Endothelial cell of umbilical vein (primary cell): ENCODE data around the gene SLC25A30. TPM values are rescaled to one million over a fixed set of nuclear protein-coding genes. Genes with fewer than 3 reads are reported as not detected.

Experiments used
- BruUV-seq: library from RNA; stranded (reverse); fragments of 400-500 nt; replicated peaks from 2 replicates; lab custom pipeline; 2021; lab: Mats Ljungman, UMichigan
- CTCF ChIA-PET: fragments of 300-600, 350-600 bp; sonication (Branson Sonifier 250); formaldehyde crosslinking; loops from one replicate; lab custom pipeline; 2021; ENCODE audit warnings: antibody characterized with exemption, inconsistent platforms; lab: Charles Lee
- POLR2A ChIA-PET: fragments of 300-600, 350-600 bp; sonication (Branson Sonifier 250); formaldehyde crosslinking; loops from one replicate; lab custom pipeline; 2021; ENCODE audit warnings: antibody characterized with exemption, inconsistent platforms; lab: Charles Lee
- DNase-seq: peaks from one replicate; pipeline ENCODE4 v3.0.0-alpha.2; 2011; ENCODE audit warnings: low read depth, low spot score
- FAIRE-seq: peaks from 2 replicates; lab custom pipeline; 2011; peaks lifted over from hg19 to GRCh38; lab: Jason Lieb, UNC
- H2AFZ ChIP-seq: 2 replicates; pipeline ENCODE4 v1.6.0; 2012; ENCODE audit warnings: low read depth, low read length, control low read depth, inconsistent platforms
- H3K27ac ChIP-seq: 2 replicates; pipeline ENCODE4 v1.5.1; 2011; ENCODE audit warnings: low read depth, mild to moderate bottlenecking, control low read depth, low read length, moderate library complexity; ENCODE audit not compliant: insufficient read depth
- H3K27me3 ChIP-seq, 2 experiments: 2 replicates each; pipeline versions ENCODE4 v1.6.0 to v1.6.1; 2011; ENCODE audit warnings: low read length in 2 of 2, mixed read lengths in 1 of 2; ENCODE audit not compliant: control insufficient read depth in 2 of 2, insufficient read depth in 2 of 2
- H3K36me3 ChIP-seq, 2 experiments: 2 replicates in 1 of 2; 3 replicates in 1 of 2; pipeline ENCODE4 v1.5.1; 2011; ENCODE audit warnings: low read length in 2 of 2, mild to moderate bottlenecking in 1 of 2, moderate library complexity in 1 of 2; ENCODE audit not compliant: control insufficient read depth in 2 of 2, insufficient read depth in 2 of 2; ENCODE audit errors: extremely low read depth in 1 of 2
- H3K4me1 ChIP-seq: 3 replicates; pipeline ENCODE4 v1.5.1; 2011; ENCODE audit warnings: mild to moderate bottlenecking, low read length; ENCODE audit not compliant: control insufficient read depth, insufficient read depth; ENCODE audit errors: extremely low read depth
- H3K4me2 ChIP-seq: 2 replicates; pipeline ENCODE4 v1.6.1; 2011; ENCODE audit warnings: low read length, control low read depth, mixed read lengths; ENCODE audit not compliant: insufficient read depth
- H3K4me3 ChIP-seq, 3 experiments: fragments of 200-600 bp in 1 of 3; sonication (generic), shearing (Covaris generic) in 1 of 3; replicated peaks in 1 of 3; 2 replicates each; pipeline ENCODE4 v1.5.1; 2011 to 2016; ENCODE audit warnings: control low read depth in 3 of 3, low read length in 3 of 3, mild to moderate bottlenecking in 2 of 3, inconsistent platforms in 1 of 3, low read depth in 1 of 3, moderate library complexity in 1 of 3; ENCODE audit not compliant: insufficient read depth in 1 of 3
- H3K79me2 ChIP-seq: 2 replicates; pipeline ENCODE4 v1.6.0; 2012; ENCODE audit warnings: low read length, inconsistent platforms; ENCODE audit not compliant: control insufficient read depth, insufficient read depth
- H3K9ac ChIP-seq: replicated peaks from 2 replicates; pipeline ENCODE3; 2011; ENCODE audit warnings: low read length, control low read depth; ENCODE audit not compliant: insufficient read depth; ENCODE audit errors: extremely low read depth
- H3K9me1 ChIP-seq: replicated peaks from 3 replicates; pipeline ENCODE4 v1.6.0; 2011; ENCODE audit warnings: mild to moderate bottlenecking, low read length; ENCODE audit not compliant: control insufficient read depth, insufficient read depth; ENCODE audit errors: extremely low read depth
- H3K9me3 ChIP-seq: replicated peaks from 2 replicates; pipeline ENCODE4 v1.5.1; 2012; ENCODE audit warnings: low read length, inconsistent platforms; ENCODE audit not compliant: control insufficient read depth, insufficient read depth
- H4K20me1 ChIP-seq: replicated peaks from 2 replicates; pipeline ENCODE3; 2011; ENCODE audit warnings: mild to moderate bottlenecking, low read length; ENCODE audit not compliant: control insufficient read depth, insufficient read depth; ENCODE audit errors: extremely low read depth
- EZH2 ChIP-seq: IDR thresholded peaks from 2 replicates; pipeline ENCODE4 v1.6.1; 2012; ENCODE audit warnings: borderline replicate concordance, low read depth, mild to moderate bottlenecking, moderate library complexity, low read length, inconsistent platforms; ENCODE audit not compliant: severe bottlenecking
- FOS ChIP-seq: IDR thresholded peaks from 2 replicates; pipeline ENCODE4 v1.6.1; 2011; ENCODE audit warnings: mild to moderate bottlenecking, low read length, moderate library complexity, borderline replicate concordance; ENCODE audit not compliant: insufficient read depth
- GATA2 ChIP-seq: IDR thresholded peaks from 2 replicates; pipeline ENCODE4 v1.7.0; 2011; ENCODE audit warnings: low read depth, mild to moderate bottlenecking, moderate library complexity, mixed read lengths, low read length; ENCODE audit not compliant: insufficient read length, insufficient read depth
- JUN ChIP-seq: IDR thresholded peaks from 2 replicates; pipeline ENCODE4 v1.6.1; 2011; ENCODE audit warnings: borderline replicate concordance, low read depth; ENCODE audit not compliant: insufficient read length, insufficient read depth
- MAX ChIP-seq: IDR thresholded peaks from 2 replicates; pipeline ENCODE4 v1.6.1; 2011; ENCODE audit not compliant: insufficient read depth, insufficient read length
- MYC ChIP-seq: IDR thresholded peaks from one replicate; pipeline ENCODE4 v1.6.1; 2011; ENCODE audit warnings: mild to moderate bottlenecking, low read depth, low read length
- POLR2A ChIP-seq: IDR thresholded peaks from 2 replicates; pipeline ENCODE4 v1.6.1; 2012; ENCODE audit warnings: low read depth, mild to moderate bottlenecking, control low read depth, low read length
- POLR2AphosphoS5 ChIP-seq: IDR thresholded peaks from 2 replicates; pipeline ENCODE4 v1.6.1; 2012; ENCODE audit warnings: low read depth, mild to moderate bottlenecking, control low read depth, low read length, moderate library complexity; ENCODE audit not compliant: insufficient read depth
- dilution Hi-C: fragments of 300-500 bp; cut with MboI; formaldehyde crosslinking; loops from one replicate; pipeline ENCODE4 v1.15.0; 2019; ENCODE audit warnings: low sequenced_read_pairs; ENCODE audit not compliant: extremely low pct_ligation_motif_present
- intact Hi-C: fragments of 100-400 bp; cut with micrococcal nuclease; formaldehyde crosslinking; loops from one replicate; pipeline ENCODE4 v1.10.0; 2022
- polyA plus RNA-seq, 4 experiments: library from polyadenylated mRNA; depleted of rRNA in 3 of 4; stranded (reverse) in 3 of 4; unstranded in 1 of 4; fragments of >200 nt; gene quantifications; 2 replicates each; pipeline versions ENCODE4 v1.2.1 to v1.2.3, GENCODE V29; 2011 to 2012; ENCODE audit warnings: missing spikeins in 1 of 4
- total RNA-seq: library from RNA; stranded (reverse); gene quantifications from 2 replicates; pipeline ENCODE4 v1.2.3, GENCODE V29; 2021
- TF ChIP-seq, protein P1 (sequence below), 2 donors: IDR thresholded peaks; 1 replicate in 1 of 2; 2 replicates in 1 of 2; pipeline ENCODE4 v1.5.1; 2011; ENCODE audit warnings: low read length in 2 of 2, mild to moderate bottlenecking in 2 of 2, moderate library complexity in 2 of 2, control low read depth in 1 of 2, inconsistent platforms in 1 of 2, low read depth in 1 of 2; ENCODE audit not compliant: insufficient read depth in 1 of 2; ENCODE audit errors: extremely low read depth in 1 of 2

The SLC25A30 gene
- total and polyA plus RNA-seq, 2 donors (not counting 3 experiments of a cell fraction or from before 2014, with no cell fraction given), result 13.3 to 27.0 TPM

- FAIRE-seq (no peak), DNase-seq (no peak)
- CTCF ChIA-PET, result interaction anchor here (5.5 kb wide), 1 partner anchor 8 kb away, joined by 34 read pairs; no protein-coding TSS in a partner anchor
- no peak overlapping the region for H2AFZ ChIP-seq
- no peak overlapping the region for H3K27ac ChIP-seq
- H3K79me2 ChIP-seq, result no peaks in the 10 kb centered on the region
- H3K9me3 ChIP-seq, result no peaks in the 10 kb centered on the region
- no peak overlapping the region for H3K4me2 ChIP-seq
- H3K36me3 ChIP-seq, result peaks cover 6 to 23% of the 10 kb centered on the region in 2 experiments
- dilution Hi-C loops (no loop called here), intact Hi-C loops (no loop called here)
- H3K4me3 ChIP-seq, result no peak overlapping the region
- BruUV-seq, result no TSS peak
- TF ChIP-seq FOS (no peak), POLR2A (no peak), JUN (no peak), GATA2 (no peak), MYC (no peak), EZH2 (no peak), POLR2AphosphoS5 (no peak), MAX (no peak)
- TF ChIP-seq, protein P1, sequence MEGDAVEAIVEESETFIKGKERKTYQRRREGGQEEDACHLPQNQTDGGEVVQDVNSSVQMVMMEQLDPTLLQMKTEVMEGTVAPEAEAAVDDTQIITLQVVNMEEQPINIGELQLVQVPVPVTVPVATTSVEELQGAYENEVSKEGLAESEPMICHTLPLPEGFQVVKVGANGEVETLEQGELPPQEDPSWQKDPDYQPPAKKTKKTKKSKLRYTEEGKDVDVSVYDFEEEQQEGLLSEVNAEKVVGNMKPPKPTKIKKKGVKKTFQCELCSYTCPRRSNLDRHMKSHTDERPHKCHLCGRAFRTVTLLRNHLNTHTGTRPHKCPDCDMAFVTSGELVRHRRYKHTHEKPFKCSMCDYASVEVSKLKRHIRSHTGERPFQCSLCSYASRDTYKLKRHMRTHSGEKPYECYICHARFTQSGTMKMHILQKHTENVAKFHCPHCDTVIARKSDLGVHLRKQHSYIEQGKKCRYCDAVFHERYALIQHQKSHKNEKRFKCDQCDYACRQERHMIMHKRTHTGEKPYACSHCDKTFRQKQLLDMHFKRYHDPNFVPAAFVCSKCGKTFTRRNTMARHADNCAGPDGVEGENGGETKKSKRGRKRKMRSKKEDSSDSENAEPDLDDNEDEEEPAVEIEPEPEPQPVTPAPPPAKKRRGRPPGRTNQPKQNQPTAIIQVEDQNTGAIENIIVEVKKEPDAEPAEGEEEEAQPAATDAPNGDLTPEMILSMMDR (IDR thresholded peaks at IDR 0.05; ENCODE audit: extremely low read depth in 1 of 2, insufficient read depth in 1 of 2, low read depth in 1 of 2, low read length in 2 of 2), result no peak
- no peak overlapping the region for H3K9ac ChIP-seq
- no peaks in the 10 kb centered on the region for H3K9me1 ChIP-seq
- H3K27me3 ChIP-seq, result no peaks in the 10 kb centered on the region
- POLR2A ChIA-PET, result no interaction called here
- H3K4me1 ChIP-seq, result peaks cover 13% of the 10 kb centered on the region
- H4K20me1 ChIP-seq, result no peaks in the 10 kb centered on the region
These were observed 15.5 kb downstream of the SLC25A30 start for GRCh38 chr13:45402641-45403040.
